ENCODE data around the gene KRTAP20-3. TPM values are rescaled to one million over a fixed set of nuclear protein-coding genes. Genes with fewer than 3 reads are reported as not detected.

The KRTAP20-3 gene
- total RNA-seq, 1 experiment from 2014 or later: not detected

DNA sequence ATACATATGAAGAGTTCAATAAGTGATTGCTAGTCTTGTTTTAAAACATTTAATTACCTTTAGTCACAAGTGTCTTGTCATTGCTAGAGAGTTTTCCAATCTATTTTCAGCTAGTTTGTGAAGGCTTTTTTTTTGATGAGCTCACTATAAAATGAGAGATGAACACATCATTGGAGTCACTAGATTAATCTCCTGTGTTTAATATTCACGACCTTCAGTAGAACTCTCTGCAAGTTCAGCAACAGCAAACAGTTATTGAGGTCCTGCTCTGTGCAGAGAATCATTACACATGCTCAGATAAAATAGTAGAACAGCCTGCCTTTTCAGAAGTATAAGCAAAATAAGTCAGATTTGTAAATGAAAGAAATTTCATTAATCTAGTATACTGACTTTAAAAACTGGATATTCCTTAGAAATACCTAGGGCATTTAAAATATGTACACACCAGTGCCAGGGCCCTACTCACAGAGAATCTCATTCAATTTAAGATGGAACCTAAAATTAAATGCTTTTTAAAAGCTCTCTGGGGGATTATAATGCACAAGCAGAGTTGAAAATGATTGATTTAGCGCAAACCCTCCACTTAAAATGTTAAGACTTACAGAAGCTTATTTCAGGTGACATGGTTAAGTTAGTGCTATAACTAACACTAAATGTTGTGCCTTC lies 30.5 kb downstream of the KRTAP20-3 start:
- peaks cover 8 to 22% of the 10 kb centered on the region in 2 experiments; a peak in 2 of 4 replicates for H3K9me3 ChIP-seq (ENCODE audit: control insufficient read depth in 1 of 2, insufficient read depth in 1 of 2, low read depth in 1 of 2, low read length in 2 of 2)
- no peak for ATAC-seq
- CTCF ChIA-PET: no interaction called here
- H3K4me1 ChIP-seq (ENCODE audit: control insufficient read depth in 1 of 2, insufficient read depth in 2 of 2, low read length in 2 of 2): no peaks in the 10 kb centered on the region
- intact Hi-C loops (cut with micrococcal nuclease): no loop called here
- H2AFZ ChIP-seq (ENCODE audit: low read depth, low read length, poor library complexity, severe bottlenecking): no peak overlapping the region
- RAD21 ChIA-PET (ENCODE audit: low non-redundant PET in 1 of 2, low total read pairs in 2 of 2, uncharacterized antibody in 2 of 2, unreplicated experiment in 2 of 2): no interaction called here
- H3K9me2 ChIP-seq (ENCODE audit: insufficient read depth): no peaks in the 10 kb centered on the region
- H3K9ac ChIP-seq (ENCODE audit: low read length): no peak overlapping the region
- DNase-seq (ENCODE audit: low read depth, low spot score): no peak
- no TSS peak for BruUV-seq (replicated peaks)
- TF ChIP-seq ZBTB33 (IDR thresholded peaks at IDR 0.05; ENCODE audit: extremely low read depth, insufficient replicate concordance, low read length): no peak
- TF ChIP-seq, protein P1, sequence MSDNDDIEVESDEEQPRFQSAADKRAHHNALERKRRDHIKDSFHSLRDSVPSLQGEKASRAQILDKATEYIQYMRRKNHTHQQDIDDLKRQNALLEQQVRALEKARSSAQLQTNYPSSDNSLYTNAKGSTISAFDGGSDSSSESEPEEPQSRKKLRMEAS (IDR thresholded peaks at IDR 0.05): no peak
- no peak for TF ChIP-seq POLR2A (IDR thresholded peaks at IDR 0.05; ENCODE audit: borderline replicate concordance, extremely low read depth, insufficient read depth, insufficient read length)
- no peak for TF ChIP-seq SIN3A (IDR thresholded peaks at IDR 0.05; ENCODE audit: low read depth)
- TF ChIP-seq YY1 (IDR thresholded peaks at IDR 0.05; ENCODE audit: extremely low read depth, insufficient replicate concordance, low read depth, low read length): no peak
- no peak for TF ChIP-seq SRF (IDR thresholded peaks at IDR 0.05; ENCODE audit: low read depth)
- TF ChIP-seq ZFX (IDR thresholded peaks at IDR 0.05): no peak
- TF ChIP-seq, protein P2, sequence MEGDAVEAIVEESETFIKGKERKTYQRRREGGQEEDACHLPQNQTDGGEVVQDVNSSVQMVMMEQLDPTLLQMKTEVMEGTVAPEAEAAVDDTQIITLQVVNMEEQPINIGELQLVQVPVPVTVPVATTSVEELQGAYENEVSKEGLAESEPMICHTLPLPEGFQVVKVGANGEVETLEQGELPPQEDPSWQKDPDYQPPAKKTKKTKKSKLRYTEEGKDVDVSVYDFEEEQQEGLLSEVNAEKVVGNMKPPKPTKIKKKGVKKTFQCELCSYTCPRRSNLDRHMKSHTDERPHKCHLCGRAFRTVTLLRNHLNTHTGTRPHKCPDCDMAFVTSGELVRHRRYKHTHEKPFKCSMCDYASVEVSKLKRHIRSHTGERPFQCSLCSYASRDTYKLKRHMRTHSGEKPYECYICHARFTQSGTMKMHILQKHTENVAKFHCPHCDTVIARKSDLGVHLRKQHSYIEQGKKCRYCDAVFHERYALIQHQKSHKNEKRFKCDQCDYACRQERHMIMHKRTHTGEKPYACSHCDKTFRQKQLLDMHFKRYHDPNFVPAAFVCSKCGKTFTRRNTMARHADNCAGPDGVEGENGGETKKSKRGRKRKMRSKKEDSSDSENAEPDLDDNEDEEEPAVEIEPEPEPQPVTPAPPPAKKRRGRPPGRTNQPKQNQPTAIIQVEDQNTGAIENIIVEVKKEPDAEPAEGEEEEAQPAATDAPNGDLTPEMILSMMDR (IDR thresholded peaks at IDR 0.05 in 2 of 3, conservative IDR thresholded peaks at IDR 0.05 in 1 of 3; ENCODE audit: borderline replicate concordance in 1 of 3, insufficient read depth in 1 of 3, low read depth in 2 of 3, low read length in 2 of 3): no peak
- TF ChIP-seq SP1 (IDR thresholded peaks at IDR 0.05; ENCODE audit: low read depth): no peak
- no peak for TF ChIP-seq POLR2AphosphoS5 (IDR thresholded peaks at IDR 0.05; ENCODE audit: low read depth, low read length)
- TF ChIP-seq JUND (IDR thresholded peaks at IDR 0.05): no peak
- TF ChIP-seq CEBPB (IDR thresholded peaks at IDR 0.05; ENCODE audit: low read depth): no peak
- no peak for TF ChIP-seq REST (IDR thresholded peaks at IDR 0.05; ENCODE audit: low read depth)
- no peak for TF ChIP-seq ELF1 (IDR thresholded peaks at IDR 0.05; ENCODE audit: borderline replicate concordance, low read depth)
- no peak for TF ChIP-seq EZH2phosphoT487 (IDR thresholded peaks at IDR 0.05; ENCODE audit: borderline replicate concordance)
- TF ChIP-seq ATF3 (IDR thresholded peaks at IDR 0.05): no peak
- no peak for TF ChIP-seq CBX3 (IDR thresholded peaks at IDR 0.05; ENCODE audit: low read depth)
- no peak for TF ChIP-seq FOSL1 (IDR thresholded peaks at IDR 0.05; ENCODE audit: low read depth)
- TF ChIP-seq TCF7L2 (IDR thresholded peaks at IDR 0.05; ENCODE audit: borderline replicate concordance, extremely low read depth, insufficient read depth, insufficient read length): no peak
- H3K4me2 ChIP-seq (ENCODE audit: low read length): no peak overlapping the region
- H4K20me1 ChIP-seq (ENCODE audit: insufficient read depth): no peaks in the 10 kb centered on the region
- H3K27me3 ChIP-seq (ENCODE audit: insufficient read depth, low read length): no peaks in the 10 kb centered on the region
- H3K79me2 ChIP-seq (ENCODE audit: insufficient read depth, low read length): no peaks in the 10 kb centered on the region
- no peaks in the 10 kb centered on the region for H3K36me3 ChIP-seq (ENCODE audit: control insufficient read depth in 1 of 2, insufficient read depth in 2 of 2, low read length in 2 of 2)
- no peak overlapping the region for H3K4me3 ChIP-seq (replicated peaks in 1 of 2; ENCODE audit: low read depth in 1 of 2, low read length in 2 of 2)
- POLR2A ChIA-PET: no interaction called here
- no peak overlapping the region for H3K27ac ChIP-seq (ENCODE audit: low read depth, low read length)

Data from HCT116 (cell line).